GM23248 (cell line): ENCODE results near the gene STKLD1. TPM values are rescaled to one million over a fixed set of nuclear protein-coding genes. Genes with fewer than 3 reads are reported as not detected.

Experiments used
- DNase-seq: peaks from one replicate; pipeline ENCODE4 v3.0.0-alpha.2; 2015
- H2AFZ ChIP-seq: fragments of 200-600 bp; sonication (generic); 2 replicates; pipeline ENCODE4 v1.6.1; 2016; ENCODE audit warnings: antibody characterized with exemption
- H3F3A ChIP-seq: fragments of 200-600 bp; sonication (generic); 2 replicates; pipeline ENCODE4 v1.6.1; 2016; ENCODE audit warnings: mild to moderate bottlenecking, antibody characterized with exemption, mixed run types; ENCODE audit not compliant: insufficient read depth
- H3K27ac ChIP-seq: fragments of 200-600 bp; sonication (generic); 2 replicates; pipeline ENCODE4 v1.5.1; 2016; ENCODE audit warnings: mild to moderate bottlenecking
- H3K27me3 ChIP-seq: fragments of 200-600 bp; sonication (generic); replicated peaks from 2 replicates; pipeline ENCODE4 v1.6.1; 2016; ENCODE audit warnings: mild to moderate bottlenecking; ENCODE audit not compliant: insufficient read depth
- H3K36me3 ChIP-seq: fragments of 200-600 bp; sonication (generic); 2 replicates; pipeline ENCODE4 v1.6.1; 2016; ENCODE audit warnings: low read depth, mild to moderate bottlenecking
- H3K4me1 ChIP-seq: fragments of 200-600 bp; sonication (generic); 2 replicates; pipeline ENCODE4 v1.6.1; 2016; ENCODE audit warnings: mild to moderate bottlenecking; ENCODE audit not compliant: insufficient read depth
- H3K4me2 ChIP-seq: fragments of 200-600 bp; sonication (generic); one replicate; pipeline ENCODE4 v1.6.1; 2016; ENCODE audit warnings: mild to moderate bottlenecking; ENCODE audit not compliant: unreplicated experiment
- H3K4me3 ChIP-seq: fragments of 200-600 bp; sonication (generic); 2 replicates; pipeline ENCODE4 v1.5.1; 2016; ENCODE audit warnings: mild to moderate bottlenecking
- H3K79me2 ChIP-seq: fragments of 200-600 bp; sonication (generic); 2 replicates; pipeline ENCODE4 v1.6.1; 2016; ENCODE audit warnings: mild to moderate bottlenecking; ENCODE audit not compliant: insufficient read depth
- H3K9ac ChIP-seq: fragments of 200-600 bp; sonication (generic); 2 replicates; pipeline ENCODE4 v1.6.1; 2016; ENCODE audit warnings: mild to moderate bottlenecking
- H3K9me2 ChIP-seq: fragments of 200-600 bp; sonication (generic); 2 replicates; pipeline ENCODE4 v1.6.1; 2016; ENCODE audit warnings: mixed run types, mild to moderate bottlenecking, moderate library complexity; ENCODE audit not compliant: insufficient read depth
- H3K9me3 ChIP-seq: fragments of 200-600 bp; sonication (generic); one replicate; pipeline ENCODE4 v1.6.1; 2017; ENCODE audit warnings: low read depth
- H4K20me1 ChIP-seq: fragments of 200-600 bp; sonication (generic); 2 replicates; pipeline ENCODE4 v1.6.0; 2016; ENCODE audit not compliant: insufficient read depth
- EZH2 ChIP-seq: fragments of 200-600 bp; sonication (generic); IDR thresholded peaks from 2 replicates; pipeline ENCODE4 v1.6.1; 2018; ENCODE audit warnings: antibody characterized with exemption, mild to moderate bottlenecking; ENCODE audit not compliant: insufficient read depth, poor library complexity, severe bottlenecking
- EZH2phosphoT487 ChIP-seq: fragments of 200-600 bp; sonication (generic); IDR thresholded peaks from 2 replicates; pipeline ENCODE4 v1.6.1; 2018; ENCODE audit warnings: antibody characterized with exemption, moderate library complexity, mild to moderate bottlenecking, low read depth; ENCODE audit not compliant: insufficient read depth
- WGBS, 2 experiments: methylation state at CpG; one replicate each; pipeline ENCODE4 v1.1.6; 2015 to 2017; ENCODE audit warnings: low lambda C conversion rate in 2 of 2, low coverage in 1 of 2; ENCODE audit errors: missing lambda C conversion rate in 2 of 2; 5-methylcytosine and 5-hydroxymethylcytosine counted together
- in situ Hi-C: fragments of 300-500 bp; cut with MboI; formaldehyde crosslinking; loops from 2 replicates; pipeline ENCODE4 v1.15.0; 2020
- polyA plus RNA-seq: library from polyadenylated mRNA; unstranded; fragments of >200 nt; fragmentation: Nextera tagmentation; extraction: Ambion mirVana; gene quantifications from 2 replicates; pipeline ENCODE4 v1.2.1, GENCODE V29; 2016
- total RNA-seq: library from RNA; depleted of rRNA; stranded (reverse); fragments of >200 nt; shearing (Covaris generic); gene quantifications from 2 replicates; pipeline ENCODE4 v1.2.3, GENCODE V29; 2014

The STKLD1 gene
- total and polyA plus RNA-seq, 2 experiments from 2014 or later: 0.32 to 0.38 TPM

DNA sequence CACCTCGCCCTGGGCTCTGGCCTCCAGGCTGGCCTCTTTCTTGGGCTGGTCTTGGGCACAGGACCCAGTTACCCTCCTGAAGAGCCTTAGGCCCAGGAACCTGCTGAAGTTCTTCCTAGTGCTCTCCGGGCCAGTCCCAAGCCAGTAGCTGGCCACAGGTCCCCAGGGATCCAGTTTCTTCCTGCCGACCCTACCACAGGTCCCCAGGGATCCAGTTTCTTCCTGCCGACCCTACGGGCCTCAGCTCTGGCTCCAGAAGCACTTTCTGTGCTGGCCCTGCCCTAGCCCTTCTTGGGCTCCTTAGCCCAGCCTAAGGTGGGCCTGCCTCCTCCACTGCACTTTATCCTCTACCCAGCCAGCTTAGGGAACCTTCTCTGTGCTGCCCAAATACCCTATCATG, 65.4 kb downstream of the STKLD1 start:
- Histone ChIP-seq H3F3A (no peaks in the 10 kb centered on the region), H3K36me3 (no peaks in the 10 kb centered on the region), H3K4me3 (no peak overlapping the region), H3K79me2 (no peaks in the 10 kb centered on the region), H3K9me2 (no peaks in the 10 kb centered on the region), H4K20me1 (no peaks in the 10 kb centered on the region), H3K9ac (no peak overlapping the region), H3K4me2 (no peak overlapping the region), H3K27me3 (no peaks in the 10 kb centered on the region), H3K27ac (no peak overlapping the region), H3K9me3 (no peaks in the 10 kb centered on the region), H2AFZ (no peak overlapping the region), H3K4me1 (no peaks in the 10 kb centered on the region)
- WGBS, 2 experiments: 59 to 69% methylated on average over 5 of the region's 5 CpGs
- TF ChIP-seq EZH2phosphoT487 (no peak), EZH2 (no peak)
- in situ Hi-C loops: no loop called here
- no peak for DNase-seq

DNA sequence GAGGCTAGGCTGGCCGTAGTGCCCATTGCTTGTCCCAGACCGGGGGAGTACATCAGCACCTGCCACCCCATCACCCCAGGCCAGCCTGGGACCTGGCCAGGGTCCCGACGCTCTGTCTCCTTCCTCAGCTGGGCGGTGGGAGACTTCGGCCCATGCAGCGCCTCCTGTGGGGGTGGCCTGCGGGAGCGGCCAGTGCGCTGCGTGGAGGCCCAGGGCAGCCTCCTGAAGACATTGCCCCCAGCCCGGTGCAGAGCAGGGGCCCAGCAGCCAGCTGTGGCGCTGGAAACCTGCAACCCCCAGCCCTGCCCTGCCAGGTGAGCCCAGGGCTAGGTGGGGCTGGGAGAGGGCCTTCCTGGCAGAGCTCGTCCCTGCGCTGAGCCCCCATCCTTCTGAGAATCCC, 67.1 kb downstream of the STKLD1 start:
- H3K4me2 ChIP-seq: no peak overlapping the region
- no peak overlapping the region for H3K27ac ChIP-seq
- in situ Hi-C loops: no loop called here
- 92% methylated on average over 12 to 15 of the region's 15 CpGs for WGBS, 2 experiments
- no peaks in the 10 kb centered on the region for H3K79me2 ChIP-seq
- no peak overlapping the region for H3K9ac ChIP-seq
- H3K36me3 ChIP-seq: no peaks in the 10 kb centered on the region
- no peaks in the 10 kb centered on the region for H4K20me1 ChIP-seq
- no peak for DNase-seq
- H3K9me3 ChIP-seq: no peaks in the 10 kb centered on the region
- H3K27me3 ChIP-seq: no peaks in the 10 kb centered on the region
- H3K4me1 ChIP-seq: no peaks in the 10 kb centered on the region
- H3F3A ChIP-seq: no peaks in the 10 kb centered on the region
- no peak overlapping the region for H2AFZ ChIP-seq
- TF ChIP-seq EZH2phosphoT487 (no peak), EZH2 (no peak)
- H3K9me2 ChIP-seq: no peaks in the 10 kb centered on the region
- H3K4me3 ChIP-seq: no peak overlapping the region

DNA sequence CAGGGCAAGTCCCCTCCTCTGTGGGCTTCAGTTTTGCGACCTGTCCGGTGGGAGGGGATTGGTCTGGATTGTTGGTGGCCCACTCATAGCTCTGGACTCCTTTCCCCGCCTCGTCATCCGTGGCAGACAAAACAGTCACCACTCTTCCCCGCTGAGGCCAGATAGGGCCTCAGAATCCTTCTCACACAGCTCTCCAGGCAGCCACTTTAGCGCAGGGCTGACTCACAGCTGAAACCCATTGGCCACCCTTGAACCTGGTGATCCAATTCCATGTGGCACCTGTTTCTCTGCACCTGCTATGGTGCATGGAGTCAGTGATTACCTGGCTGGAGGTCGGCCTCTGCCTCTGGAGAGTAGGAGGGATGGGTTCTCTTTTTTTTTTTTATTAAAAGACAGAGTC, 67.8 kb downstream of the STKLD1 start:
- TF ChIP-seq EZH2 (no peak), EZH2phosphoT487 (no peak)
- peak; percentile 38 for DNase-seq
- WGBS, 2 experiments: 66 to 71% methylated on average over 8 of the region's 8 CpGs
- no peaks in the 10 kb centered on the region for H3K27me3 ChIP-seq
- H3K4me1 ChIP-seq: no peaks in the 10 kb centered on the region
- H3K36me3 ChIP-seq: no peaks in the 10 kb centered on the region
- no peaks in the 10 kb centered on the region for H4K20me1 ChIP-seq
- no peak overlapping the region for H2AFZ ChIP-seq
- H3K27ac ChIP-seq: no peak overlapping the region
- no peaks in the 10 kb centered on the region for H3K9me2 ChIP-seq
- no peaks in the 10 kb centered on the region for H3F3A ChIP-seq
- no peak overlapping the region for H3K4me2 ChIP-seq
- in situ Hi-C loops: no loop called here
- no peaks in the 10 kb centered on the region for H3K79me2 ChIP-seq
- H3K9ac ChIP-seq: no peak overlapping the region
- H3K9me3 ChIP-seq: no peaks in the 10 kb centered on the region
- no peak overlapping the region for H3K4me3 ChIP-seq

DNA sequence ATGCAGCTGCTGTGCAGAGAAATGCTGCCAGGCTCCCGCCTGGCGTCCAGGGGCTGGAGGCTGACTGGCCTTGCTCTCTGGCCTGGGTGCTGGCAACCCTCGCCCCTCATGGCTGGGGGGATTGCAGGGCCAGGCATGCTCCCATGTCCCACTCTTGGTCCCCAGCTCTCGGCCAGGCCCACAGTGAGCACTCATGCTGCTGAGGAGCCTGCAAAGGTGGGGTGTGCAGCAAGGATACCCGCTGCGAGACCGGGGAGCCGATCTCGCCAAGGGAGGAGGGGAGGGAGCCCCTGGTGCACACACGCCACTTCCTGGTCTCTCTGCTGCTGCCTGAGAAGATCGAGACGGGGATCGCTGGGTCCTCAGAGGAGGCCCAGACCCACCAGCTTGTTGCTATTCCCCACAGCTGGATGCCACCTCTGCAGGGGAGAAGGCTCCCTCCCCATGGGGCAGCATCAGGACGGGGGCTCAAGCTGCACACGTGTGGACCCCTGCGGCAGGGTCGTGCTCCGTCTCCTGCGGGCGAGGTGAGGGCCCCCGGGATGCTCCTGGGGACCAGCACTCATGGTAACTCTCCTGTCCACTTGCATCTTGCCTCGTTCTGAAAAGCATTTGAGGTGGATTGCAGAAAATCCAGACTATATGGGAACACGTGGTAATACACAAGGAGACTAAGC, 69.3 kb downstream of the STKLD1 start:
- Histone ChIP-seq H3K79me2 (no peaks in the 10 kb centered on the region), H3K4me1 (no peaks in the 10 kb centered on the region), H3K4me3 (no peak overlapping the region), H3K27ac (no peak overlapping the region), H3K4me2 (no peak overlapping the region), H3F3A (no peaks in the 10 kb centered on the region), H3K27me3 (no peaks in the 10 kb centered on the region), H3K9ac (no peak overlapping the region), H4K20me1 (no peaks in the 10 kb centered on the region), H2AFZ (no peak overlapping the region), H3K9me3 (no peaks in the 10 kb centered on the region), H3K36me3 (no peaks in the 10 kb centered on the region), H3K9me2 (no peaks in the 10 kb centered on the region)
- in situ Hi-C loops: no loop called here
- WGBS, 2 experiments: 72 to 76% methylated on average over 22 to 23 of the region's 23 CpGs
- no peak for TF ChIP-seq EZH2phosphoT487
- no peak for TF ChIP-seq EZH2
- DNase-seq: no peak
